BLaER1 (cell line): ENCODE measurements around the gene WDR20.
"Not testable (repeated sequence)": the region's sequence is repeated elsewhere in the genome, so short reads cannot be mapped to it uniquely, and the experiment has no call there.

ENCODE experiments used
- H3K27ac ChIP-seq: shearing (Covaris generic); formaldehyde crosslinking; 2 replicates; pipeline ENCODE4 v1.8.1; 2022
- H3K27me3 ChIP-seq: shearing (Covaris generic); formaldehyde crosslinking; 2 replicates; pipeline ENCODE4 v1.8.1; 2022
- H3K36me3 ChIP-seq: shearing (Covaris generic); formaldehyde crosslinking; 2 replicates; pipeline ENCODE4 v1.8.1; 2022
- H3K4me1 ChIP-seq: shearing (Covaris generic); formaldehyde crosslinking; 2 replicates; pipeline ENCODE4 v1.8.1; 2022
- H3K4me2 ChIP-seq: shearing (Covaris generic); formaldehyde crosslinking; 2 replicates; pipeline ENCODE4 v1.8.1; 2022
- H3K4me3 ChIP-seq: shearing (Covaris generic); formaldehyde crosslinking; 2 replicates; pipeline ENCODE4 v1.8.1; 2022
- H3K9ac ChIP-seq: shearing (Covaris generic); formaldehyde crosslinking; 2 replicates; pipeline ENCODE4 v1.8.1; 2022
- H3K9me3 ChIP-seq: shearing (Covaris generic); formaldehyde crosslinking; 2 replicates; pipeline ENCODE4 v1.8.1; 2022
- H4K20me1 ChIP-seq: shearing (Covaris generic); formaldehyde crosslinking; 2 replicates; pipeline ENCODE4 v1.8.1; 2022
- Cebpa-rat ChIP-seq: shearing (Covaris generic); IDR thresholded peaks from 2 replicates; pipeline ENCODE4 v1.8.1; 2022

Gene WDR20

DNA sequence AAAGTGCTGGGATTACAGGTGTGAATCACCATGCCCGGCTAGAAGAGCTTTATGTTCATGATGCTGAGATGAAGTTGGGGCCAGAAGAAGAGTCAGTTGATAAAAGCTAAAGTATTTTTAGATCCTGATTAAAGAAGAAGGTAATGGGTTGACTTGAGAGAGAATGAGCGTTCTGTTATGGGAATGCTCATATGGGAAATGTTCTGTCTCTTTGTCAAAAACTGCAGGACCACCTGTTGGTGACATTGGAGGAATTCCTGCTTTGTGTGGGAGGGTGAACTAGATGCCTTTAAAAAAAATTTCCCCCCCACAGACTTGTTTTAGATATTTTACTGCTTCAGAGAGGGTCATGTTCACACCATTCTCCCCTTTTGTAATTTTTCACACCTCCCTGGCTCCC lies 6.7 kb downstream of the WDR20 start:
- peaks cover 99% of the 10 kb centered on the region for H4K20me1 ChIP-seq
- H3K4me1 ChIP-seq = peaks cover 16% of the 10 kb centered on the region
- no peaks in the 10 kb centered on the region for H3K27me3 ChIP-seq
- no peaks in the 10 kb centered on the region for H3K9me3 ChIP-seq
- no peak overlapping the region for H3K4me2 ChIP-seq
- no peak overlapping the region for H3K27ac ChIP-seq
- H3K36me3 ChIP-seq = peaks cover 61% of the 10 kb centered on the region
- H3K9ac ChIP-seq = no peak overlapping the region
- no peak for TF ChIP-seq Cebpa-rat
- H3K4me3 ChIP-seq = no peak overlapping the region

DNA sequence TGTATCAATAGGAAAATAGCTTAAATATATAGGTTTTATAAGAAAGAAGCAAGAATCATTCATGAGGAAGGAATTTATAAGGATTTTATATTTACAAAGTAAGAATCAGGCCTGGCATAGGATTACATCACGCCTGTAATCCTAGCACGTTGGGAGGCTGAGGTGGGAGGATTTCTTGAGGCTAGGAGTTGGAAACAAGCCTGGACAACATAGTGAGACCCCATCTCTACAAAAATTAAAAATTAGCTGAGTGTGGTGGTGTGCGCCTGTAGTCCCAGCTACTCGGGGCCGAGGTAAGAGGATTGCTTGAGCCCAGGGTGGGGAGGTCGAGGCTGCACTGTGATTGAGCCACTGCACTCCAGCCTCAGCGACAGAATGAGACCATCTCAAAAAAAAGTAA lies 10.4 kb downstream of the WDR20 start:
- peaks cover 66% of the 10 kb centered on the region for H3K36me3 ChIP-seq
- no peak overlapping the region for H3K4me2 ChIP-seq
- no peaks in the 10 kb centered on the region for H3K27me3 ChIP-seq
- H3K4me1 ChIP-seq = no peaks in the 10 kb centered on the region
- H3K4me3 ChIP-seq = no peak overlapping the region
- H3K9ac ChIP-seq = no peak overlapping the region
- peaks cover 99% of the 10 kb centered on the region for H4K20me1 ChIP-seq
- no peaks in the 10 kb centered on the region; the same call in 1 of the 2 replicates for H3K9me3 ChIP-seq
- no peak for TF ChIP-seq Cebpa-rat
- H3K27ac ChIP-seq = no peak overlapping the region

DNA sequence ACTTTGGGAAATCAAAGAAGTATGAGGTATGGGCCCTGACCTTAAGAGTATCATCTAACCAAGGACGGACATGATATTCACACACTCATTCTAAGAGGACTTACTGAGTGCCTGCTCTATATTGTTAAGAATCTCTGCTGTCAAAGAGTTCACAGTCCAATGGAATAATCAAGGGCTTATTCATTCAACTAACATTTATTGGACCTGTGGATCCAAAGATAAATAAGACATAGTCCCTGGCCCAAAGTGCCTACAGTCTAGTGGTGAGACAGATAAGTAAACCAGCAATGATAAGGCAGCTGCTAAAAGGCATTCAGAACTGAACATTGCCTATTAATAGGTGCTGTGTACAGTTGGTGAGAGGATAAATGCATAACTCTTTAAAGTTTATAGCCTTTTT lies 11.0 kb downstream of the WDR20 start:
- no peaks in the 10 kb centered on the region; the same call in 1 of the 2 replicates for H3K9me3 ChIP-seq
- no peak overlapping the region for H3K9ac ChIP-seq
- no peak overlapping the region for H3K4me2 ChIP-seq
- no peaks in the 10 kb centered on the region for H3K27me3 ChIP-seq
- peaks cover 99% of the 10 kb centered on the region for H4K20me1 ChIP-seq
- H3K4me1 ChIP-seq = no peaks in the 10 kb centered on the region
- H3K27ac ChIP-seq = no peak overlapping the region
- no peak overlapping the region for H3K4me3 ChIP-seq
- TF ChIP-seq Cebpa-rat = no peak
- H3K36me3 ChIP-seq = peaks cover 60% of the 10 kb centered on the region

DNA sequence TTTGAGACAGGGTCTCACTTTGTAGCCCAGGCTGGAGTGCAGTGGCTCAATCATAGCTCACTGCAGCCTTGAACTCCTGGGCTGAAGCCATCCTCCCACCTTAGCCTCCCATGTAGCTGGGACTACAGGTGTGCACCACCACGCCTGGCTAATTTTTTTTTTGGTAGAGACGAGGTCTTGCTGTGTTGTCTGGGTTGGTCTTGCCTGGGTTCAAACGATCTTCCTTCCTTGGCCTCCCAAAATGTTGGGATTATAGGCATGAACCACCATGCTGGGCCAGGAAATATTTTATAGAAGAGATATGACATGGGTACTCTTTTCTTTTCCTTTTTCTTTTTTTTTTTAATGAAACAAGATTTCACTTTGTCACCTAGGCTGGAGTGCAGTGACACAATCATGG lies 11.7 kb downstream of the WDR20 start:
- H3K36me3 ChIP-seq = peaks cover 55% of the 10 kb centered on the region
- not testable (repeated sequence) for H3K4me1 ChIP-seq, H3K4me2 ChIP-seq

DNA sequence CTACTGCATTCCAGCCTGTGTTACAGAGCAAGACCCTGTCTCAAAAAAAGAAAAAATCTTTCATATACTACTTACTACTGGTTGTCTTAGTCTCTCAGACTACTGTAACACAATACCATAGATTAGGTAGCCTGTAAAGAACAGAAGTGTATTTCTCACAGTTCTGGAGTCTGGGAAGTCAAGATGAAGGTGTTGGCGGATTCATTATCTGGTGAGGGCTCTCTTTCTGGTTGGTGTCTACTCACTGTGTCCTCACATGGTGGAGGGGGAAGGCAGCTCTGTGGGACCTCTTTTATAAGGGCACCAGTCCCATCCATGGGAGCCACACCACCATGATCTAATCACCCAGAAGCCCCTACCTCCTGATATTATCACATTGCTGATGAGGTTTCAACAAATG lies 14.4 kb downstream of the WDR20 start:
- H3K27me3 ChIP-seq = no peaks in the 10 kb centered on the region
- H3K4me2 ChIP-seq = no peak overlapping the region
- H4K20me1 ChIP-seq = peaks cover 99% of the 10 kb centered on the region
- H3K9ac ChIP-seq = no peak overlapping the region
- no peaks in the 10 kb centered on the region; the same call in 1 of the 2 replicates for H3K9me3 ChIP-seq
- no peak overlapping the region for H3K27ac ChIP-seq
- 0 out of 2 replicates have a peak, but pooled peaks cover 4% of the 10 kb centered on the region for H3K4me1 ChIP-seq
- H3K36me3 ChIP-seq = peaks cover 47% of the 10 kb centered on the region
- no peak overlapping the region for H3K4me3 ChIP-seq
- no peak for TF ChIP-seq Cebpa-rat

More for the DNA sequence above, 11.7 kb downstream of the WDR20 start:
- not testable (repeated sequence) for H3K27me3 ChIP-seq, H3K9ac ChIP-seq, H3K4me3 ChIP-seq, H3K27ac ChIP-seq, H3K9me3 ChIP-seq
- peaks cover 99% of the 10 kb centered on the region for H4K20me1 ChIP-seq

DNA sequence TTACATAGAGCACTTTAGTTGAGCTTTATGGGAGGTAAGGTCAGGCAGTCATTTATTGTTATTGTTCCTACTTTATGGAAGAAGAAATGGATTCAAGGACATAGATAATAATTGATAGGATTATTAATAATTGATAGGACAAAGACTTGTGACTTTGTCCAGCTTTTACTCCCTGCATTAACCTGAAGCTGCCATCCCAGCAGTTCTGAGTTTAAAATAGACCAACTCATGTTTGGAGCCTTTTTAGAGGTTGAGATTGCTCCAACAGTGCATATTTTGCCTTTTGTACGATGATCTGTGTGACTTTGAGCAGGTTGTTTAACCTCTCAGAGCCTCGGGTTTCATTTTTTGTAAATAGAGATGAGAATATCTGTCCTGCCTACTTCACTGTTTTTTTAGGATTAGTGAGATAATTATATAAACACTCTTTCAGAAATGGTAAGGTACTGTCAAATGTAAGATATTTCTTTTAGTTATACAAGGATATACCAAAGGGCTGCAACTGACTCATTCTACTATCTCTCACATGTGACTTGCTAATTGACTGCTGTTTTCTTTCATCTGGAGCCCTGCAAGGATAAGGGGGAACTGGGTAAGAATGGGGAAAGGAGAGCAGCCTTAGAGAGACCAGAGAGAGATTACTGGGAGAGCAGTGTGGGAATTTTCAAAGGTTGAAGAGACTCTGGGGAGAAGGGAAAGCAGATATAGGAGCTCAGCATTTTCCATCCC lies 15.3 kb downstream of the WDR20 start:
- Histone ChIP-seq H3K27ac (no peak overlapping the region), H3K4me1 (peaks cover 12% of the 10 kb centered on the region), H3K4me3 (no peak overlapping the region), H3K36me3 (peaks cover 54% of the 10 kb centered on the region), H3K27me3 (no peaks in the 10 kb centered on the region), H3K9ac (no peak overlapping the region), H3K4me2 (no peak overlapping the region), H4K20me1 (peaks cover 99% of the 10 kb centered on the region), H3K9me3 (no peaks in the 10 kb centered on the region; the same call in 1 of the 2 replicates)
- no peak for TF ChIP-seq Cebpa-rat

DNA sequence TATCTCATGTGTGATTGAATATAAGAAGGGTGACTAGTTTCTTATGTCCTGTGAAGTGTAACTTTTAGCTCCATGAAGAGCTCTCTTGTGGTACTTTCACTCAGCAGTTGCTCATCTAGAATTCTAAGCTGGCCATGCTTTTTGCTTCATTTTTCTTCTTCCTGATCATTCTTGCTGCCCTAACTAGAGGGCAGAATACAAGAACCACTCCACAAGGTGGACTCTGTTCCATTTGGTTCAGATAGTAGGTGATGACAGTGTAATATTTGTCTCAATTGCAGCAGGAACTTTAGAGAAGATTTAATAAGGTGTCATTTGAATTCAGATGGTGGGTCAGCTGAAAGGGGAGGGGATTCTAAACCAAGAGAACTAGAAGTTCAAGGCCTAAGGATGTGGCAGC lies 17.6 kb downstream of the WDR20 start:
- no peak for TF ChIP-seq Cebpa-rat
- Histone ChIP-seq H3K4me2 (no peak overlapping the region), H3K4me1 (peaks cover 17% of the 10 kb centered on the region), H3K9me3 (no peaks in the 10 kb centered on the region; the same call in 1 of the 2 replicates), H4K20me1 (peaks cover 97% of the 10 kb centered on the region), H3K4me3 (no peak overlapping the region), H3K9ac (no peak overlapping the region), H3K36me3 (peaks cover 40% of the 10 kb centered on the region), H3K27me3 (no peaks in the 10 kb centered on the region), H3K27ac (no peak overlapping the region)

DNA sequence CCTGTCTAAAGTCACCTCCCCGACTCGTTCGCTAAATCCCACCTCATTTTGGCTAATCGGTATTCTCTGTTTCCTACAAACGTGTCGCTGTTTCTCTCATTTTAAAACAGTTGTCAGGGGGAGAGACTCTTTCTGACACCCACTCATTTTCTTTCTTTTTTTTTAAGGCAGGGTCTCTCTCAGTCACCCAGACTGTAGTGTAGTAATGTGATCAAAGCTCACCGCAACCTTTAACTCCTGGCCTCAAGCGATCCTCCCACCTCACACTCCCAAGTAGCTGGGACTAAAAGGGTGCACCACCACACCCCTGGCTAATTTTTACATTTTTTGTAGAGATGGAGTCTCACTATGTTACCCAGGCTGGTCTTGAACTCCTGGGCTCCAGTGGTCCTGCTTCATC lies 19.1 kb downstream of the WDR20 start:
- no peaks in the 10 kb centered on the region for H3K27me3 ChIP-seq
- H3K27ac ChIP-seq = no peak overlapping the region
- H3K4me2 ChIP-seq = no peak overlapping the region
- no peak overlapping the region for H3K9ac ChIP-seq
- H4K20me1 ChIP-seq = peaks cover 97% of the 10 kb centered on the region
- no peaks in the 10 kb centered on the region for H3K9me3 ChIP-seq
- no peak for TF ChIP-seq Cebpa-rat
- no peak overlapping the region for H3K4me3 ChIP-seq
- H3K36me3 ChIP-seq = peaks cover 42% of the 10 kb centered on the region
- peaks cover 17% of the 10 kb centered on the region for H3K4me1 ChIP-seq

DNA sequence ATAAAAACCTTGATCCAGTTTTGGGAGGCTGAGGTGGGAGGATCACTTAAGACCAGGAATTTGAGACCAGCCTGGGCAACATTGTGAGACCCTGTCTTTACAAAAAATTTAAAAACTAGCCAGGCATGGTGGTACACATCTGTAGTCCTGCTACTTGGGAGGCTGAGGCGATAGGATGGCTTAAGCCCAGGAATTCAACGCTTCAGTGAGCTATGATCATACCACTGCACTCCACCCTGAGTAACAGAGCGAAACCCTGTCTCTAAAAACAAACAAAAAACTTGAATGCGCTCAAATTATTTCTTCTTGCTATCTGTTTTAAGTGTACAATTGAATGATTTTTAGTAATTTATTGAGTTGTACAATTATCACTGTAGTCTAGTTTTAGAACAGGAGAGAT lies 20.1 kb downstream of the WDR20 start:
- Histone ChIP-seq H3K27me3 (no peaks in the 10 kb centered on the region), H3K36me3 (peaks cover 42% of the 10 kb centered on the region), H4K20me1 (peaks cover 97% of the 10 kb centered on the region), H3K9ac (no peak overlapping the region), H3K9me3 (no peaks in the 10 kb centered on the region), H3K4me2 (peak overlapping the region; percentile 34), H3K4me1 (peaks cover 17% of the 10 kb centered on the region), H3K4me3 (no peak overlapping the region), H3K27ac (no peak overlapping the region)
- TF ChIP-seq Cebpa-rat = no peak

DNA sequence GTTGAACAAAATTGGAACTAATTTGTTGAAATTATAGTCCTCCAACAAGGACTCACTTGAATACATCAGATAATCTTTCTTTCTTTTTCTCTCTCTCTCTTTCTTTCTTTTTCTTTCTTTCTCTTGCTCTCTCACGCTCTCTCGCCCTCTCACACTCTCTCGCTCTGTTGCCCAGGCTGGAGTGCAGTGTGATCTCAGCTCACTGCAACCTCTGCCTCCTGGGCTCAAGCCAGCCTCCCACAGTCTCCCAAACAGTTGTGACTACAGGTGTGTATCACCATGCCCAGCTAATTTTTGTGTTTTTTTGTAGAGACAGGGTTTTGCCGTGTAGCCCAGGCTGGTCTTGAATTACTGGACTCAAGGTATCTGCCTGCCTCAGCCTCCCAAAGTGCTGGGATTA lies 22.8 kb downstream of the WDR20 start:
- H3K9ac ChIP-seq = no peak overlapping the region
- H3K4me1 ChIP-seq = peaks cover 14% of the 10 kb centered on the region
- no peak overlapping the region for H3K27ac ChIP-seq
- H3K4me2 ChIP-seq = no peak overlapping the region
- H3K27me3 ChIP-seq = no peaks in the 10 kb centered on the region
- peaks cover 96% of the 10 kb centered on the region for H4K20me1 ChIP-seq
- no peak overlapping the region for H3K4me3 ChIP-seq
- H3K9me3 ChIP-seq = no peaks in the 10 kb centered on the region
- peaks cover 50% of the 10 kb centered on the region for H3K36me3 ChIP-seq
- no peak for TF ChIP-seq Cebpa-rat
